H1 (cell line): ENCODE results near the gene C3orf22. TPM values are rescaled to one million over a fixed set of nuclear protein-coding genes. Genes with fewer than 3 reads are reported as not detected.

Experiments used
- CTCF ChIA-PET: fragments of 300-600 bp; sonication (Branson Sonifier 250); formaldehyde crosslinking; loops from one replicate; lab custom pipeline; 2021; ENCODE audit not compliant: partially characterized antibody; lab: Charles Lee
- POLR2A ChIA-PET: fragments of 300-600 bp; sonication (Branson Sonifier 250); formaldehyde crosslinking; loops from one replicate; lab custom pipeline; 2021; ENCODE audit warnings: inconsistent platforms; ENCODE audit not compliant: partially characterized antibody; lab: Charles Lee
- DNase-seq, 2 experiments: peaks; one replicate each; pipeline versions ENCODE4 v3.0.0 to v3.0.0-alpha.2; 2010 to 2022; ENCODE audit warnings: low spot score in 2 of 2, low read depth in 1 of 2, mixed read lengths in 1 of 2
- FAIRE-seq: peaks from 2 replicates; lab custom pipeline; 2011; peaks lifted over from hg19 to GRCh38; lab: Jason Lieb, UNC
- H2AFZ ChIP-seq: 2 replicates; pipeline ENCODE4 v1.8.1; 2012; ENCODE audit warnings: low read length, inconsistent platforms
- H2AK5ac ChIP-seq: 2 replicates; pipeline ENCODE4 v1.6.1; 2013; ENCODE audit warnings: low read depth, low read length
- H2BK120ac ChIP-seq: replicated peaks from 2 replicates; pipeline ENCODE3; 2013; ENCODE audit warnings: low read depth, low read length, inconsistent platforms
- H2BK12ac ChIP-seq: 2 replicates; pipeline ENCODE4 v1.6.1; 2013; ENCODE audit warnings: low read depth, low read length
- H2BK15ac ChIP-seq: 2 replicates; pipeline ENCODE4 v1.6.1; 2013; ENCODE audit warnings: low read length
- H2BK20ac ChIP-seq: 2 replicates; pipeline ENCODE4 v1.6.1; 2013; ENCODE audit warnings: low read length
- H2BK5ac ChIP-seq: 2 replicates; pipeline ENCODE4 v1.6.1; 2013; ENCODE audit warnings: low read depth, low read length
- H3K14ac ChIP-seq: 2 replicates; pipeline ENCODE4 v1.6.1; 2013; ENCODE audit warnings: inconsistent platforms; ENCODE audit not compliant: insufficient read length
- H3K18ac ChIP-seq: 2 replicates; pipeline ENCODE4 v1.6.1; 2013; ENCODE audit warnings: low read length; ENCODE audit errors: extremely low read depth
- H3K23ac ChIP-seq: 2 replicates; pipeline ENCODE4 v1.6.1; 2013; ENCODE audit warnings: inconsistent platforms; ENCODE audit not compliant: insufficient read length
- H3K23me2 ChIP-seq: 2 replicates; pipeline ENCODE4 v1.6.1; 2013; ENCODE audit warnings: low read depth, low read length
- H3K27ac ChIP-seq: 2 replicates; pipeline ENCODE4 v1.6.1; 2011; ENCODE audit warnings: low read depth, low read length, inconsistent platforms
- H3K27me3 ChIP-seq, 4 experiments: replicated peaks in 1 of 4; 1 replicate in 1 of 4; 2 replicates in 3 of 4; pipeline versions ENCODE4 v1.6.1 to v1.8.1; 2011 to 2013; ENCODE audit warnings: low read length in 3 of 4, mild to moderate bottlenecking in 3 of 4, inconsistent platforms in 2 of 4, mixed read lengths in 2 of 4, moderate library complexity in 1 of 4; ENCODE audit not compliant: control insufficient read depth in 3 of 4, insufficient read depth in 3 of 4; ENCODE audit errors: extremely low read depth in 1 of 4
- H3K36me3 ChIP-seq, 4 experiments: 2 replicates each; pipeline versions ENCODE4 v1.6.1 to v1.8.1; 2011 to 2013; ENCODE audit warnings: mild to moderate bottlenecking in 4 of 4, low read length in 3 of 4, moderate library complexity in 2 of 4, control low read depth in 1 of 4, inconsistent platforms in 1 of 4; ENCODE audit not compliant: insufficient read depth in 4 of 4, control insufficient read depth in 2 of 4
- H3K4ac ChIP-seq: replicated peaks from 2 replicates; pipeline ENCODE3; 2013; ENCODE audit warnings: low read length, low read depth, mixed read lengths, inconsistent platforms; ENCODE audit not compliant: insufficient read length
- H3K4me1 ChIP-seq, 4 experiments: replicated peaks in 1 of 4; 1 replicate in 1 of 4; 2 replicates in 3 of 4; pipeline versions ENCODE4 v1.6.1 to v1.8.1; 2011 to 2013; ENCODE audit warnings: low read length in 3 of 4, inconsistent platforms in 2 of 4, mixed read lengths in 1 of 4; ENCODE audit not compliant: insufficient read depth in 4 of 4, control insufficient read depth in 3 of 4
- H3K4me2 ChIP-seq, 2 experiments: 2 replicates each; pipeline versions ENCODE4 v1.6.1 to v1.8.1; 2011 to 2013; ENCODE audit warnings: low read depth in 2 of 2, low read length in 2 of 2, control low read depth in 1 of 2, inconsistent platforms in 1 of 2, mild to moderate bottlenecking in 1 of 2; ENCODE audit not compliant: insufficient read depth in 1 of 2
- H3K4me3 ChIP-seq, 4 experiments: fragments of 200-600, 300-600 bp in 1 of 4; sonication (generic), shearing (Covaris generic), sonication (Bioruptor Twin) in 1 of 4; 2 replicates each; pipeline versions ENCODE4 v1.5.1 to v1.8.1; 2011 to 2016; ENCODE audit warnings: low read length in 4 of 4, low read depth in 3 of 4, control low read depth in 2 of 4, inconsistent platforms in 2 of 4, mild to moderate bottlenecking in 2 of 4, mixed read lengths in 1 of 4, moderate library complexity in 1 of 4; ENCODE audit not compliant: insufficient read depth in 2 of 4; ENCODE audit errors: extremely low read depth in 1 of 4
- H3K56ac ChIP-seq: replicated peaks from 2 replicates; pipeline ENCODE3; 2013; ENCODE audit warnings: low read depth, mild to moderate bottlenecking, mixed read lengths, low read length, inconsistent platforms; ENCODE audit not compliant: insufficient read length
- H3K79me1 ChIP-seq: 2 replicates; pipeline ENCODE4 v1.6.1; 2013; ENCODE audit warnings: low read depth, low read length, control low read depth
- H3K79me2 ChIP-seq, 2 experiments: 2 replicates each; pipeline versions ENCODE4 v1.6.1 to v1.8.1; 2012 to 2013; ENCODE audit warnings: low read length in 2 of 2, mild to moderate bottlenecking in 2 of 2, inconsistent platforms in 1 of 2; ENCODE audit not compliant: insufficient read depth in 2 of 2, control insufficient read depth in 1 of 2
- H3K9ac ChIP-seq, 4 experiments: replicated peaks in 1 of 4; 1 replicate in 1 of 4; 2 replicates in 3 of 4; pipeline versions ENCODE4 v1.6.1 to v1.8.1; 2011 to 2013; ENCODE audit warnings: low read depth in 3 of 4, low read length in 3 of 4, control low read depth in 2 of 4, mild to moderate bottlenecking in 2 of 4, moderate library complexity in 2 of 4, inconsistent platforms in 1 of 4; ENCODE audit errors: extremely low read depth in 1 of 4
- H3K9me3 ChIP-seq, 2 experiments: 2 replicates each; pipeline versions ENCODE4 v1.6.1 to v1.8.1; 2012 to 2013; ENCODE audit warnings: mild to moderate bottlenecking in 2 of 2, moderate library complexity in 2 of 2, control low read depth in 1 of 2, inconsistent platforms in 1 of 2, low read depth in 1 of 2, low read length in 1 of 2, mixed read lengths in 1 of 2; ENCODE audit not compliant: insufficient read depth in 2 of 2
- H4K20me1 ChIP-seq, 2 experiments: replicated peaks in 1 of 2; 2 replicates each; pipeline versions ENCODE3 to v1.8.1; 2011 to 2013; ENCODE audit warnings: inconsistent platforms in 2 of 2, low read length in 2 of 2, mild to moderate bottlenecking in 1 of 2; ENCODE audit not compliant: insufficient read depth in 2 of 2, control insufficient read depth in 1 of 2
- H4K5ac ChIP-seq: 2 replicates; pipeline ENCODE4 v1.6.1; 2013; ENCODE audit warnings: low read length, low read depth, mixed read lengths, inconsistent platforms; ENCODE audit not compliant: insufficient read length
- H4K8ac ChIP-seq: 2 replicates; pipeline ENCODE4 v1.8.0; 2013; ENCODE audit warnings: mild to moderate bottlenecking, moderate library complexity, low read length, inconsistent platforms; ENCODE audit not compliant: insufficient read depth; ENCODE audit errors: extremely low read depth
- H4K91ac ChIP-seq: replicated peaks from 2 replicates; pipeline ENCODE3; 2013; ENCODE audit warnings: low read length, mixed read lengths, inconsistent platforms; ENCODE audit not compliant: insufficient read length
- CBX8 ChIP-seq: fragments of 300-800, 300-1000 bp; sonication (generic); IDR thresholded peaks from 2 replicates; pipeline ENCODE4 v1.7.1; 2016; ENCODE audit warnings: low read depth, low read length, borderline replicate concordance
- HDAC2 ChIP-seq, 2 experiments: fragments of 300-600 bp in 1 of 2; sonication (generic) in 1 of 2; IDR thresholded peaks; 2 replicates each; pipeline ENCODE4 v1.6.1; 2011 to 2012; ENCODE audit warnings: low read depth in 2 of 2, low read length in 2 of 2, mild to moderate bottlenecking in 2 of 2, moderate library complexity in 2 of 2, borderline replicate concordance in 1 of 2, inconsistent platforms in 1 of 2
- WGBS, 2 experiments: shearing (Covaris generic) in 1 of 2; methylation state at CpG; one replicate each; pipeline versions ENCODE4 v1.1.6 to v1.1.7; 2013 to 2015; ENCODE audit warnings: low lambda C conversion rate in 2 of 2, mixed read lengths in 2 of 2, inconsistent platforms in 1 of 2, low coverage in 1 of 2, missing lambda C conversion rate in 1 of 2; ENCODE audit not compliant: insufficient replicate concordance in 2 of 2, insufficient coverage in 1 of 2, insufficient read length in 1 of 2; ENCODE audit errors: extremely low coverage in 1 of 2, missing lambda C conversion rate in 1 of 2; 5-methylcytosine and 5-hydroxymethylcytosine counted together
- long read RNA-seq, 2 experiments: library from RNA in 1 of 2; library from capped mRNA in 1 of 2; stranded (forward); transcript quantifications; one replicate each; pipeline ENCODE4 v2.0.0, GENCODE V29; 2021; ENCODE audit warnings: inconsistent platforms in 1 of 2
- polyA minus RNA-seq, 3 experiments: library from RNA; depleted of rRNA, polyadenylated mRNA; stranded (reverse); fragments of >200 nt; gene quantifications; 1 replicate in 2 of 3; 2 replicates in 1 of 3; pipeline ENCODE4 v1.2.3, GENCODE V29; 2011
- polyA plus RNA-seq, 7 experiments: library from polyadenylated mRNA; depleted of rRNA in 3 of 7; stranded (reverse) in 5 of 7; unstranded in 2 of 7; fragments of >200 nt in 5 of 7; fragments of 200-250 nt in 2 of 7; gene quantifications; 1 replicate in 5 of 7; 2 replicates in 1 of 7; 4 replicates in 1 of 7; pipeline versions ENCODE4 v1.2.1 to v1.2.3, GENCODE V29; 2011 to 2013; ENCODE audit warnings: missing spikeins in 2 of 7, mixed read lengths in 2 of 7
- total RNA-seq: library from RNA; stranded (reverse); fragmentation: NEBNext Ultra II Directional; extraction: Animal tissue kit (Norgen Biotek cat#: 25700); gene quantifications from 2 replicates; pipeline ENCODE4 v1.2.1, GENCODE V29; 2021

Gene C3orf22, protein sequence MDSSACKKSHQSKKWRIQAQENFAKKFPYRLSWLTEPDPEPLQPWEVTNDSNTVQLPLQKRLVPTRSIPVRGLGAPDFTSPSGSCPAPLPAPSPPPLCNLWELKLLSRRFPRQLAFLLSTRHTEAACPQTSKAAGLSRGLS
- total RNA-seq (not detected in 2 replicates), polyA plus RNA-seq (2011; rRNA removed) (not detected in 2 replicates), polyA minus RNA-seq (2011; rRNA and poly(A)+ RNA removed) (not detected in 2 replicates)
- polyA plus RNA-seq (2011; cell fraction: cytosol; rRNA removed): not detected
- polyA plus RNA-seq (2011; cell fraction: nucleus; rRNA removed): not detected
- not detected in 4 replicates for polyA plus RNA-seq (2012, experiment 1 of 2)
- polyA plus RNA-seq (2012, experiment 2 of 2): not detected
- polyA plus RNA-seq (2013, experiment 1 of 2): not detected
- polyA plus RNA-seq (2013, experiment 2 of 2): not detected
- not detected for polyA minus RNA-seq (2011; cell fraction: cytosol; rRNA and poly(A)+ RNA removed)
- not detected for polyA minus RNA-seq (2011; cell fraction: nucleus; rRNA and poly(A)+ RNA removed)
- long read RNA-seq, experiment 1: 0 reads
- long read RNA-seq, experiment 2: 0 reads

DNA sequence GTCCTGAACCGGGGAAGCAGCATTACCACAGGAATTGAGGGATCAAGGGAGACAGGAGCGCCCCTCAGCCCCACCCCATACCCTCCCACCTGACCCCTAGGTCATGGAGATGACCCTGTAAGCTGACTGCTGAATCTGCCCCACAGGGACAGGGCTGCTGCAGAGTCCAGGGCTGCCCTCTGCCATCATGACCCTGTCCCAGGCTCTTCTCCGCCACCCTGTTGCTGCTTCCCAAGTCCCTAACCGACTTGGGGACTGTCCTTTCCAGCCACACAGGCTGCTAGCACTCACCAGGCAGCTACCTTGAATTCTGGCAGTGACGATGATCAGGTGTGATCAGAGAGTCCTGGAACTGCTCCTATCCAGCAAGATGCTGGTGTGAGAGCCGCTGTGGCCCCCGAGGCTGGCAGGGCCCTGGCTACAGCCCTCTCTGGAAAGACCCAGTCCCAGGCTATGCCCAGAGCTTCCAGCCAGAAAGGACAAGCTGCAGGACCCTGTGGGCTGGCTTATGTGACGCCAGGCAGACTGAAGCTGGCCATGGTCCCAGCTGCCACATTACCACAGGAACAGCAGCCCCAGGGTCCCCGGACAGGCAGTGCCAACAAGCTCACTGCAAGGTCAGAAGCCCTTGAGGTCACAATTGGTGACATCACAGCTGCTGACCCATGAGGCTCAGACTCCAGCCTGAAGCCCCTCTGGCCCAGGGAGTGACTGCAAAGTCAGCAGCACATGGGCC lies at the start of gene C3orf22:
Gene C3orf22 (minus strand): TSS at position 597 of the 736 bp plus-strand sequence. CDS start 5,542 bp downstream, outside the sequence.
- 81% methylated on average over 9 of the region's 9 CpGs; no CpG with 5 or more reads in 1 of the 2 experiments for WGBS, 2 experiments
- H4K8ac ChIP-seq: peak within 1 kb of the TSS; percentile 71
- H4K91ac ChIP-seq: no peak within 1 kb of the TSS
- FAIRE-seq: no peak
- H3K4ac ChIP-seq: no peak within 1 kb of the TSS
- peaks cover 6% of the 10 kb centered on the region; the same call in 1 of the 2 replicates for H3K23me2 ChIP-seq
- TF ChIP-seq HDAC2 (IDR thresholded peaks at IDR 0.05; ENCODE audit: borderline replicate concordance in 1 of 2, low read depth in 2 of 2, low read length in 2 of 2) (no peak), CBX8 (no peak)
- TF ChIP-seq, all 59 proteins: peak for 0
- H2BK20ac ChIP-seq: no peak within 1 kb of the TSS
- H2AFZ ChIP-seq: 0 out of 2 replicates have a peak within 1 kb of the TSS, but pooled peaks have one; percentile 33
- CTCF ChIA-PET: interaction anchor here (1.2 kb wide), 1 partner anchor 120 kb away, joined by 3 read pairs; no protein-coding TSS in a partner anchor
- peaks cover 0 to 5% of the 10 kb centered on the region in 2 experiments for H4K20me1 ChIP-seq
- H3K27me3 ChIP-seq: no peaks in the 10 kb centered on the region
- H3K79me2 ChIP-seq: no peaks in the 10 kb centered on the region
- no peak within 1 kb of the TSS for H2BK120ac ChIP-seq
- H3K56ac ChIP-seq: no peak within 1 kb of the TSS
- no peak within 1 kb of the TSS for H3K18ac ChIP-seq
- no peak within 1 kb of the TSS; the same call in 1 of the 2 replicates for H2BK12ac ChIP-seq
- H3K4me1 ChIP-seq: no peaks in the 10 kb centered on the region
- peak in 1 of 2 experiments; percentile 41 for DNase-seq
- no peak within 1 kb of the TSS for H3K9ac ChIP-seq
- H3K4me3 ChIP-seq: no peak within 1 kb of the TSS
- H3K9me3 ChIP-seq: no peaks in the 10 kb centered on the region
- no peak within 1 kb of the TSS for H3K14ac ChIP-seq
- H3K23ac ChIP-seq: no peak within 1 kb of the TSS
- no peak within 1 kb of the TSS for H2BK5ac ChIP-seq
- no peak within 1 kb of the TSS for H3K27ac ChIP-seq
- H3K36me3 ChIP-seq: no peaks in the 10 kb centered on the region; a peak in 1 of 8 replicates
- H2AK5ac ChIP-seq: no peak within 1 kb of the TSS
- H3K4me2 ChIP-seq: no peak within 1 kb of the TSS
- H3K79me1 ChIP-seq: no peaks in the 10 kb centered on the region
- no peak within 1 kb of the TSS for H4K5ac ChIP-seq
- no peak within 1 kb of the TSS for H2BK15ac ChIP-seq
- POLR2A ChIA-PET: no interaction called here
